ENCODE data around the gene ST6GALNAC5. TPM values are rescaled to one million over a fixed set of nuclear protein-coding genes. Genes with fewer than 3 reads are reported as not detected.
A peak's percentile ranks its signal among the peaks of the same experiment; 100 is the strongest.
"Not testable (repeated sequence)": the region's sequence is repeated elsewhere in the genome, so short reads cannot be mapped to it uniquely, and the experiment has no call there.

Gene ST6GALNAC5
- total RNA-seq, 1 experiment from 2014 or later: not detected

DNA sequence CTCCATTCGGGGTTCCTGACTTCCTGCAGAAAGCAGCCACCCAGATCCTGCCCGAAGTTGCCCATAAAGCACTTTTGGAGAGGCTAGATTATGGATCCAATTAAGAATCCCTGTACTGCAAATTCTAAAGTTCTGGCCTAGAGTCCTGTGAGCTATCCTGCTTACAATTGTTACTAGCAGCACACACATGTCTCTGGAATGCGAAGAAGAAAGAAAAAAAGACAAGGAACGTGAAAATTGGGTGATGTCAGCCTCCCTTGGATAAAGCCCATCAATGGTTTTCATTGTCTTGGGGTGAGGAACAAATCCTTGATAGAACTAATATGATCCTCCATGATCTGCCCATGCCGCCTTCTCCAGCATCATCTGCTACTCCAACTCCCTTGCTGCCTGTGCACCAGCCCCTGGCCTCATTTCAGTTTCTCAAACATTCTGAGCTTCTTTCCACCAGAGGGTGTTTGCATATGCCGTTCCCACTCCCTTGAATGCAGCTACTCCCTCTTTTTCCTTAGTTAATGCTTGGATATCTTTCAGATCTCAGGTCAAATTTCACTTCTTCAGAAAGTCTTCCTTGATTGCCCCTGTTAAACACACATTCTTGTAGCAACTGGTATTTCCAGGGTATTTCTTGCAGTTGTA is 94.0 kb downstream of the ST6GALNAC5 start:
- Histone ChIP-seq H3K9me3 (replicated peaks) (no peaks in the 10 kb centered on the region; the same call in 1 of the 2 replicates), H3K27ac (no peak overlapping the region), H3K36me3 (no peaks in the 10 kb centered on the region), H3K27me3 (no peaks in the 10 kb centered on the region), H3K4me1 (0 out of 2 replicates have a peak, but pooled peaks cover 5% of the 10 kb centered on the region), H3K4me3 (no peak overlapping the region)
- DNase-seq: no peak

- 0 out of 2 replicates have a peak, but pooled peaks cover 5% of the 10 kb centered on the region for H3K4me1 ChIP-seq
- no peak for DNase-seq
- no peaks in the 10 kb centered on the region for H3K36me3 ChIP-seq
- H3K4me3 ChIP-seq: no peak overlapping the region
- H3K9me3 ChIP-seq (replicated peaks): no peaks in the 10 kb centered on the region; the same call in 1 of the 2 replicates
- H3K27ac ChIP-seq: no peak overlapping the region
- H3K27me3 ChIP-seq: no peaks in the 10 kb centered on the region
Observed at GRCh38 chr1:76961820-76962207, 94.5 kb downstream of the ST6GALNAC5 start.

- not testable (repeated sequence) for H3K27ac ChIP-seq; H3K4me1 ChIP-seq; H3K4me3 ChIP-seq; H3K36me3 ChIP-seq; H3K27me3 ChIP-seq; H3K9me3 ChIP-seq (replicated peaks)
- peak in 1 of 2 experiments; percentile 6 for DNase-seq
Observed at GRCh38 chr1:76981267-76981666, 114.0 kb downstream of the ST6GALNAC5 start.

- H3K36me3 ChIP-seq: no peaks in the 10 kb centered on the region
- no peaks in the 10 kb centered on the region for H3K27me3 ChIP-seq
- H3K4me3 ChIP-seq: no peak overlapping the region
- no peak overlapping the region for H3K27ac ChIP-seq
- H3K4me1 ChIP-seq: no peaks in the 10 kb centered on the region
- DNase-seq: no peak
- H3K9me3 ChIP-seq (replicated peaks): no peaks in the 10 kb centered on the region
Observed at GRCh38 chr1:76989976-76990375, 122.7 kb downstream of the ST6GALNAC5 start.

DNA sequence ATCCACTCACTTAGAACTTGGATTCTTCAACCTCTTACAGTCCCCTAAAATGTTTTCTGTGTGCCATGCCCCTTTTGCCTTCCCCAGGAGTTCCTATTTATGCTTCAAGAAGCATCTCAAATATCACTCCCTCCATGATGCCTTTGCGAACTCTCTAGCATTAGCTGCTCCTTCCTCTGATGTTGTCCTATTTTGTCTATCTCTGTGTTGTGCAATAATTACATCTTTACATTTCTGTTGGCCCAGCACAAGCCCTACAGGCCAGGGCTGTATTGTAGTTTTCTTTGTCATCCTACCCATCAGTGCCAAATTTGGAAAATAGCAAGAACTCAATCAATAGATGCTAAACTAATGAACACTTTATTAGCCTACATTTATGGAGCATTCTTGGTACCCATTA is 125.8 kb downstream of the ST6GALNAC5 start:
- Histone ChIP-seq H3K27ac (no peak overlapping the region), H3K27me3 (no peaks in the 10 kb centered on the region), H3K4me1 (peaks cover 5% of the 10 kb centered on the region), H3K9me3 (replicated peaks) (no peaks in the 10 kb centered on the region), H3K36me3 (no peaks in the 10 kb centered on the region), H3K4me3 (no peak overlapping the region)
- DNase-seq: no peak

DNA sequence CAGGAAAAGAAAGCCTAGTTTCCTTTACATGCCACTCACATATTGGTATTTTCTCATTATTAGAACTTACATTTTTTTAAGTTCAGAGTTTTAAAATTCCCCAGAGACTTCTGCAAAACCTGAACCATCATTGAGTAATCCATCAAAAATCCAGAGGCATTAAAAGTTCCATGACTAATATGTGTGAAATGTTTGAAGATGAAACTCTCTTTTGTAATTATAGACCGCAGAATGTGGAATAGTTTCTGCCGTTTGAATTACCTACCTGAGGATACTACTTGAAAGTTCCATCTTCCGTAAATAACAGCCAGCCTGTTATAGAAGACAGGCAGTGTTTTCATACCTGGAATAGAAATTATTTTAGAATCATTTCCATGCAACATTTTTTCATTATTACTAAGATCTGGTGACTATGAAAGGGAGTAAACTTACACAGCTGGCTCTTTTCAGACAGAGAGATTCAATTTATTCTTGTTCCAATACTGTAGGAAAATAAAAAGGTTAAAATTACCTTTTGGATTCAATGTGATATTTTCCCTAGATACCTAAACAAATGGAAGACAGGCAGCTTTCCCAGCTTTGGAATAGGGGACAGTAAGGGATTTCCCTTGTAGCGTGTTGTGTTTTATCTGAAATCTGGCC is 131.4 kb downstream of the ST6GALNAC5 start:
- Histone ChIP-seq H3K4me3 (no peak overlapping the region), H3K27me3 (no peaks in the 10 kb centered on the region), H3K36me3 (no peaks in the 10 kb centered on the region), H3K27ac (peak overlapping the region; percentile 25), H3K4me1 (peaks cover 17% of the 10 kb centered on the region), H3K9me3 (replicated peaks) (no peaks in the 10 kb centered on the region)
- DNase-seq: peak in 1 of 2 experiments; percentile 40

DNA sequence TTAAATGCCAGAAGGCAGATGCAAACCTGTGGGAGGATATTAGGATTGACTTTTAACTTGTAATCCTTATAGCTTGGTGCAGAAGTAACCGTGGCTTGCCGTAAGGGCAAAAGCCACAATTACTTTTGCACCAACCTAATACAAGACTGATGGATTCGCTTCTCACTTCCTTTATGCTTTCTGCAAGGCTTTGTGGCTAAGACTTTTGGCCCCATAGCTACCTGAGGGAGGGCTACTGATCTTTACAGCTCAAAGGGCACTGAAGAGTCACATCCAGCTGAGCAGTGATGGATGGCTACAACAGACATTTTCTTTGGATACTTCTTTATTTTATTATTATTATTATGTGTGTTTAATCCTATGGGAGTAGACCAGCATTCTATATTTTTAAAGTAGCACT is 140.4 kb downstream of the ST6GALNAC5 start:
- Histone ChIP-seq H3K9me3 (replicated peaks) (no peaks in the 10 kb centered on the region), H3K27ac (no peak overlapping the region), H3K36me3 (no peaks in the 10 kb centered on the region), H3K4me1 (peaks cover 10% of the 10 kb centered on the region; the same call in 1 of the 2 replicates), H3K4me3 (no peak overlapping the region), H3K27me3 (no peaks in the 10 kb centered on the region)
- no peak for DNase-seq

- Histone ChIP-seq H3K36me3 (no peaks in the 10 kb centered on the region), H3K4me3 (no peak overlapping the region), H3K9me3 (replicated peaks) (no peaks in the 10 kb centered on the region), H3K27me3 (no peaks in the 10 kb centered on the region), H3K27ac (no peak overlapping the region), H3K4me1 (peaks cover 10% of the 10 kb centered on the region; the same call in 1 of the 2 replicates)
- no peak for DNase-seq
Observed at GRCh38 chr1:77010937-77011336, 143.7 kb downstream of the ST6GALNAC5 start.

DNA sequence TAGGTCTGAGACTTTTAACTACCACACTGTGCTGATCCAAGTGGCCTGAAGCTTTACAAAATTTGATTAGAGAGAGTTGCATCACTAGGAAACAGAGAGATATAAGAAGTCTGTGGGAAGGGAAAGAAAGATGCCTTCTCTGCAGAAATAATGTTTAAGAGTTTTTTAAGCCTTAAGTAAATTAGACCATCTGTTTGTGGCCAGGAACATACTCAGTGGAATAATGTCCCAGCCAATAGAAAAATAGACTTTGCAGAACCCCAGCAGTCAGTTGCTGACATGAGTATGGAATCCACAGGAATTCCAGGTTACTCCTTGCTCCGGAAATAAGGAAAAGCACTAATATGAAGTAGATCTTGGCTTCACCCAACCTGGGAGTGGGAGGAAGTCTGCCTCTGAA is 144.8 kb downstream of the ST6GALNAC5 start:
- Histone ChIP-seq H3K9me3 (replicated peaks) (no peaks in the 10 kb centered on the region), H3K27me3 (no peaks in the 10 kb centered on the region), H3K4me3 (no peak overlapping the region), H3K36me3 (no peaks in the 10 kb centered on the region), H3K4me1 (peaks cover 10% of the 10 kb centered on the region; the same call in 1 of the 2 replicates), H3K27ac (no peak overlapping the region)
- DNase-seq: no peak

GRCh38 chr1:77014073-77014788 is 147.0 kb downstream of the ST6GALNAC5 start:
- Histone ChIP-seq H3K27ac (no peak overlapping the region), H3K4me1 (peaks cover 10% of the 10 kb centered on the region; the same call in 1 of the 2 replicates), H3K9me3 (replicated peaks) (no peaks in the 10 kb centered on the region), H3K4me3 (no peak overlapping the region), H3K36me3 (no peaks in the 10 kb centered on the region), H3K27me3 (no peaks in the 10 kb centered on the region)
- no peak for DNase-seq

- no peak for DNase-seq
- H3K4me1 ChIP-seq: peaks cover 10% of the 10 kb centered on the region; the same call in 1 of the 2 replicates
- H3K27me3 ChIP-seq: no peaks in the 10 kb centered on the region
- no peaks in the 10 kb centered on the region for H3K9me3 ChIP-seq (replicated peaks)
- H3K4me3 ChIP-seq: no peak overlapping the region
- H3K27ac ChIP-seq: no peak overlapping the region
- H3K36me3 ChIP-seq: no peaks in the 10 kb centered on the region
Observed at GRCh38 chr1:77015748-77016341, 148.6 kb downstream of the ST6GALNAC5 start.

- Histone ChIP-seq H3K27ac (no peak overlapping the region), H3K4me3 (no peak overlapping the region), H3K9me3 (replicated peaks) (no peaks in the 10 kb centered on the region), H3K4me1 (peaks cover 10% of the 10 kb centered on the region; the same call in 1 of the 2 replicates), H3K36me3 (no peaks in the 10 kb centered on the region), H3K27me3 (no peaks in the 10 kb centered on the region)
- no peak for DNase-seq
Observed at GRCh38 chr1:77016386-77016985, 149.2 kb downstream of the ST6GALNAC5 start.

DNA sequence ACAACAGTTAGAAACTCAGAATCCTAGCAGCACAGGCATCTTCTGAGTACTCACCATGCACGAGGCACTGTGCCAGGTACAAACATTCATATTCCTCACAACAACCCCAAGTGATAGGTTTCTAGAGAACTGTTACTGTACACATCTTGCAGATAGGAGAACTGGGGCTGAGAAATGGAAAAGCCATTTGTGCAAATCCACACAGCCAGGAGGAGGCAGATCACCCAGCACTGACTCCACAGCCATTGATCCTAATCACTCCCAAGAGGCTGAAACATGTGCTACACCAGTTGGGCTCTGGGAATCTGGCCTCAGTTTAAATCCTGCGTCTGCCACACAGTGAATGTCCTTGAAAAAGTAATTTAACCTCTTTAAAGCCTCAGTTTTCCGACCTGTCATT is 151.0 kb downstream of the ST6GALNAC5 start:
- H3K27me3 ChIP-seq: no peaks in the 10 kb centered on the region
- H3K9me3 ChIP-seq (replicated peaks): no peaks in the 10 kb centered on the region
- H3K36me3 ChIP-seq: no peaks in the 10 kb centered on the region
- H3K27ac ChIP-seq: no peak overlapping the region
- DNase-seq: no peak
- H3K4me3 ChIP-seq: no peak overlapping the region
- H3K4me1 ChIP-seq: no peaks in the 10 kb centered on the region

- Histone ChIP-seq H3K36me3 (no peaks in the 10 kb centered on the region), H3K9me3 (replicated peaks) (no peaks in the 10 kb centered on the region), H3K27ac (no peak overlapping the region), H3K4me3 (no peak overlapping the region), H3K27me3 (no peaks in the 10 kb centered on the region), H3K4me1 (no peaks in the 10 kb centered on the region)
- DNase-seq: peak in 1 of 2 experiments; percentile 33
Observed at GRCh38 chr1:77018761-77019160, 151.5 kb downstream of the ST6GALNAC5 start.

Data from SJCRH30 (cell line).